A549 (cell line): ENCODE results near the gene TAF13.

Experiments
- NFE2L2 ChIP-seq: fragments of 150-350 bp; conservative IDR thresholded peaks from 2 replicates; pipeline ENCODE4 v1.6.1; 2014; ENCODE audit warnings: low read length
- POLR2A ChIP-seq: IDR thresholded peaks from 2 replicates; pipeline ENCODE4 v1.6.1; 2012; ENCODE audit warnings: mild to moderate bottlenecking, low read length
- POLR2AphosphoS2 ChIP-seq: conservative IDR thresholded peaks from 2 replicates; pipeline ENCODE4 v1.6.1; 2012; ENCODE audit warnings: low read length, improper control_type of control experiment, inconsistent platforms
- RFX5 ChIP-seq: fragments of 450-650 bp; IDR thresholded peaks from 2 replicates; pipeline ENCODE4 v1.7.1; 2014; ENCODE audit warnings: antibody characterized with exemption, mild to moderate bottlenecking, moderate library complexity
- TF ChIP-seq, protein P1 (sequence below): fragments of >200 bp; sonication (Bioruptor Twin); formaldehyde crosslinking; IDR thresholded peaks from 3 replicates; pipeline ENCODE4 v1.5.1; 2016
- TF ChIP-seq, protein P2 (sequence below): fragments of >200 bp; sonication (Bioruptor Twin); formaldehyde crosslinking; IDR thresholded peaks from 2 replicates; pipeline ENCODE4 v1.6.1; 2016

DNA sequence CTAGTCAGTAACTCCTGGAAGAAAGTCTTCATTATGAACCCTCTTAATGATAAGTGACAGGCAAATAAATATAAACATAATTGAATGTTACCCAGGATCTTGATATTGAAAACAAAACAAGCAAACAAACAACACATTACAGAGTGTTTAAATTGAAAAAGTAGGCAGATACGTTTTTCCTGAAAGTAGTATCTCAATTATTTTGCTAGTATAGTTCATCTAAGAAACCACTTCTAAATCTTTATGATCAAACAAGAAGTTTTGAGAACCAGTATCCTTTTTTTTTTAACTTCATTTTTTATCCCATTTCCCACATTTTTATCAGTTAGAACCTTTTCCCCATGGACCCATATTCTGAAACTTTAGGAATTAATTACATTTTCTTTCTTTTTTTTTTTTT, 30.2 kb downstream of the TAF13 start:
- TF ChIP-seq POLR2A (no peak), NFE2L2 (no peak), POLR2AphosphoS2 (no peak), RFX5 (no peak)
- TF ChIP-seq, protein P1, sequence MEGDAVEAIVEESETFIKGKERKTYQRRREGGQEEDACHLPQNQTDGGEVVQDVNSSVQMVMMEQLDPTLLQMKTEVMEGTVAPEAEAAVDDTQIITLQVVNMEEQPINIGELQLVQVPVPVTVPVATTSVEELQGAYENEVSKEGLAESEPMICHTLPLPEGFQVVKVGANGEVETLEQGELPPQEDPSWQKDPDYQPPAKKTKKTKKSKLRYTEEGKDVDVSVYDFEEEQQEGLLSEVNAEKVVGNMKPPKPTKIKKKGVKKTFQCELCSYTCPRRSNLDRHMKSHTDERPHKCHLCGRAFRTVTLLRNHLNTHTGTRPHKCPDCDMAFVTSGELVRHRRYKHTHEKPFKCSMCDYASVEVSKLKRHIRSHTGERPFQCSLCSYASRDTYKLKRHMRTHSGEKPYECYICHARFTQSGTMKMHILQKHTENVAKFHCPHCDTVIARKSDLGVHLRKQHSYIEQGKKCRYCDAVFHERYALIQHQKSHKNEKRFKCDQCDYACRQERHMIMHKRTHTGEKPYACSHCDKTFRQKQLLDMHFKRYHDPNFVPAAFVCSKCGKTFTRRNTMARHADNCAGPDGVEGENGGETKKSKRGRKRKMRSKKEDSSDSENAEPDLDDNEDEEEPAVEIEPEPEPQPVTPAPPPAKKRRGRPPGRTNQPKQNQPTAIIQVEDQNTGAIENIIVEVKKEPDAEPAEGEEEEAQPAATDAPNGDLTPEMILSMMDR: no peak
- TF ChIP-seq, protein P2, sequence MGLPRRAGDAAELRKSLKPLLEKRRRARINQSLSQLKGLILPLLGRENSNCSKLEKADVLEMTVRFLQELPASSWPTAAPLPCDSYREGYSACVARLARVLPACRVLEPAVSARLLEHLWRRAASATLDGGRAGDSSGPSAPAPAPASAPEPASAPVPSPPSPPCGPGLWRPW: no peak
